ENCODE results near the gene MR1. TPM values are rescaled to one million over a fixed set of nuclear protein-coding genes. Genes with fewer than 3 reads are reported as not detected.

The MR1 gene
- total and polyA plus RNA-seq, 9 of the 15 experiments (the other 6 are each of a cell fraction or from before 2014, with no cell fraction given): 9.7 to 21.7 (median 15.6) TPM

- Histone ChIP-seq H3K9me3 (replicated peaks; ENCODE audit: control insufficient read depth, insufficient read depth, low read depth, low read length) (no peaks in the 10 kb centered on the region), H3K9me1 (ENCODE audit: control insufficient read depth, insufficient read depth, low read length) (no peaks in the 10 kb centered on the region), H2AFZ (ENCODE audit: low read depth, low read length) (peak overlapping the region; percentile 96), H3K27me3 (ENCODE audit: control insufficient read depth in 2 of 2, insufficient read depth in 2 of 2, low read length in 2 of 2) (no peaks in the 10 kb centered on the region), H3K79me2 (ENCODE audit: control insufficient read depth, insufficient read depth, low read length) (peaks cover 42% of the 10 kb centered on the region), H3K4me3 (peak overlapping the region; percentile 84), H3K9ac (ENCODE audit: insufficient read depth in 1 of 2, low read depth in 2 of 2, low read length in 2 of 2) (peak overlapping the region; percentile 3 to 83; a peak in 3 of 4 replicates), H3K4me1 (replicated peaks in 1 of 2; ENCODE audit: control insufficient read depth in 2 of 2, insufficient read depth in 2 of 2, low read length in 2 of 2) (peaks cover 21 to 35% of the 10 kb centered on the region in 2 experiments), H3K27ac (ENCODE audit: extremely low read depth, low read depth, low read length) (peak overlapping the region; percentile 82), H4K20me1 (replicated peaks; ENCODE audit: control insufficient read depth, insufficient read depth, low read length) (peaks cover 28% of the 10 kb centered on the region), H3K36me3 (ENCODE audit: control insufficient read depth, insufficient read depth, low read length) (peaks cover 23% of the 10 kb centered on the region), H3K4me2 (ENCODE audit: insufficient read depth, low read length) (peak overlapping the region; percentile 88)
- no TSS peak for BruUV-seq (replicated peaks)
- ChIA-PET POLR2A (interaction anchor here (0.6 to 10.3 kb wide), 7 partner anchors 11 to 1212 kb away, joined by 3 to 257 read pairs (median 3); no protein-coding TSS in a partner anchor), CTCF (ENCODE audit: low intra/inter-chr PET ratio) (interaction anchor here (0.7 to 1.4 kb wide), 2 partner anchors 55 to 64 kb away, joined by 3 to 5 read pairs; partner anchors contain the start of gene STX6)
- in situ Hi-C loops (cut with MboI) (no loop called here), intact Hi-C loops (cut with micrococcal nuclease) (loop anchor here (5.0 to 10.0 kb wide), 3 partner anchors 160 to 570 kb away; no protein-coding TSS in a partner anchor)
- DNase-seq (ENCODE audit: extremely low read depth in 1 of 4, low spot score in 3 of 4): peak; percentile 33 to 78 (median 47)
- WGBS (ENCODE audit: insufficient coverage, low coverage, missing lambda C conversion rate): 12% methylated on average over 8 of the region's 8 CpGs
- peak; percentile 67 for FAIRE-seq
- peak; percentile 19 for ATAC-seq
- TF ChIP-seq CEBPG (CRISPR knock-in tag; IDR thresholded peaks at IDR 0.05) (no peak), CEBPG (tag; conservative IDR thresholded peaks at IDR 0.05 in 1 of 2, IDR thresholded peaks at IDR 0.05 in 1 of 2) (no peak; a peak in 1 of 4 replicates), CBX3 (IDR thresholded peaks at IDR 0.05; ENCODE audit: borderline replicate concordance in 1 of 2, low read length in 2 of 2) (no peak; a peak in 1 of 3 replicates), CREB1 (IDR thresholded peaks at IDR 0.05) (0 out of 2 replicates have a peak, but pooled peaks have one; percentile 14), CREB1 (CRISPR knock-in tag; IDR thresholded peaks at IDR 0.05) (0 out of 2 replicates have a peak, but pooled peaks have one; percentile 27), MTA2 (IDR thresholded peaks at IDR 0.05; ENCODE audit: low read depth) (no peak), ZBTB12 (CRISPR knock-in tag; IDR thresholded peaks at IDR 0.05) (no peak), RBFOX2 (IDR thresholded peaks at IDR 0.05; ENCODE audit: low read depth, low read length) (no peak), HINFP (tag; conservative IDR thresholded peaks at IDR 0.05; ENCODE audit: low read depth) (no peak), BRD4 (IDR thresholded peaks at IDR 0.05) (no peak), ZNF445 (CRISPR knock-in tag; IDR thresholded peaks at IDR 0.05; ENCODE audit: low read depth) (no peak), SOX6 (IDR thresholded peaks at IDR 0.05) (peak; percentile 49; the same call in 1 of the 2 replicates), MCM5 (IDR thresholded peaks at IDR 0.05; ENCODE audit: low read depth) (no peak), POLR3G (IDR thresholded peaks at IDR 0.05; ENCODE audit: extremely low read depth, insufficient read length, insufficient replicate concordance) (no peak), SRSF9 (IDR thresholded peaks at IDR 0.05; ENCODE audit: borderline replicate concordance, low read depth, low read length) (no peak), OTX1 (CRISPR knock-in tag; IDR thresholded peaks at IDR 0.05) (0 out of 2 replicates have a peak, but pooled peaks have one; percentile 17), ZNF282 (CRISPR knock-in tag; IDR thresholded peaks at IDR 0.05) (no peak), E4F1 (CRISPR knock-in tag; IDR thresholded peaks at IDR 0.05; ENCODE audit: borderline replicate concordance) (no peak)
These were observed 53.7 kb downstream of the MR1 start for GRCh38 chr1:181087400-181087901.
